ENCODE results near the gene SERPINF2. TPM values are rescaled to one million over a fixed set of nuclear protein-coding genes. Genes with fewer than 3 reads are reported as not detected.

The SERPINF2 gene
- total and polyA plus RNA-seq, 3 experiments from 2014 or later = 0.13 to 0.33 TPM; not detected in 1

- Histone ChIP-seq H3K27ac (ENCODE audit: low read depth, low read length) (peak overlapping the region; percentile 51), H3K27me3 (ENCODE audit: insufficient read depth, low read length, poor library complexity, severe bottlenecking) (peaks cover 2% of the 10 kb centered on the region), H3K9me3 (ENCODE audit: low read length) (no peaks in the 10 kb centered on the region), H3K4me3 (ENCODE audit: low read length) (no peak overlapping the region), H3K4me1 (ENCODE audit: insufficient read depth, low read length) (peaks cover 30% of the 10 kb centered on the region), H3K36me3 (ENCODE audit: insufficient read depth, low read length) (no peaks in the 10 kb centered on the region)
- peaks cover 28 to 44% (median 44%) of the 10 kb centered on the region in 3 donors for H3K4me1 Mint-ChIP-seq
- H3K36me3 Mint-ChIP-seq = peaks cover 0 to 18% (median 4%) of the 10 kb centered on the region in 3 donors
- no peak for DNase-seq
- H3K27ac Mint-ChIP-seq = peak overlapping the region in 4 of 8 donors; percentile 32 to 91 (median 78)
- peak overlapping the region in 5 of 7 donors; percentile 29 to 83 (median 40) for H3K4me3 Mint-ChIP-seq
- H3K27me3 Mint-ChIP-seq = peaks cover 4 to 10% of the 10 kb centered on the region in 2 donors
- no peaks in the 10 kb centered on the region for H3K9me3 Mint-ChIP-seq
- ChIA-PET POLR2A (no interaction called here), CTCF (interaction anchor here (1.2 to 2.3 kb wide), 3 partner anchors 8 to 152 kb away, joined by 3 to 5 read pairs (median 3); no protein-coding TSS in a partner anchor)
These were observed 29.4 kb upstream of the SERPINF2 start for GRCh38 chr17:1713160-1713877.

- no peaks in the 10 kb centered on the region for H3K9me3 Mint-ChIP-seq
- H3K27me3 Mint-ChIP-seq = peaks cover under 1 to 6% of the 10 kb centered on the region in 2 donors
- peak overlapping the region; percentile 26 to 84 (median 73) for H3K4me3 Mint-ChIP-seq
- Histone ChIP-seq H3K4me3 (ENCODE audit: low read length) (no peak overlapping the region), H3K27ac (ENCODE audit: low read depth, low read length) (peak overlapping the region; percentile 51), H3K9me3 (ENCODE audit: low read length) (no peaks in the 10 kb centered on the region), H3K27me3 (ENCODE audit: insufficient read depth, low read length, poor library complexity, severe bottlenecking) (peaks cover 1% of the 10 kb centered on the region), H3K36me3 (ENCODE audit: insufficient read depth, low read length) (no peaks in the 10 kb centered on the region), H3K4me1 (ENCODE audit: insufficient read depth, low read length) (peaks cover 30% of the 10 kb centered on the region)
- H3K36me3 Mint-ChIP-seq = peaks cover 0 to 18% (median 4%) of the 10 kb centered on the region in 3 donors
- H3K27ac Mint-ChIP-seq = peak overlapping the region in 5 of 8 donors; percentile 13 to 78 (median 63)
- POLR2A ChIA-PET = no interaction called here
- H3K4me1 Mint-ChIP-seq = peaks cover 28 to 45% (median 44%) of the 10 kb centered on the region in 3 donors
- no peak for DNase-seq
- CTCF ChIA-PET = interaction anchor here (1.2 to 2.3 kb wide), 3 partner anchors 7 to 151 kb away, joined by 3 to 5 read pairs (median 3); no protein-coding TSS in a partner anchor
These were observed 28.7 kb upstream of the SERPINF2 start for GRCh38 chr17:1713878-1714426.

- CTCF ChIA-PET = interaction anchor here (1.2 to 2.3 kb wide), 2 partner anchors 54 to 151 kb away, joined by 3 to 5 read pairs; no protein-coding TSS in a partner anchor
- peaks cover 28 to 44% (median 42%) of the 10 kb centered on the region in 3 donors for H3K4me1 Mint-ChIP-seq
These were observed 28.2 kb upstream of the SERPINF2 start for GRCh38 chr17:1714427-1714979.

GRCh38 chr17:1714980-1715802 is 27.5 kb upstream of the SERPINF2 start:
- ChIA-PET POLR2A (interaction anchor here (1.0 to 2.7 kb wide), 5 partner anchors 31 to 588 kb away, joined by 3 to 26 read pairs (median 5); partner anchors contain the start of genes PRPF8, RPA1, SMG6 and SMYD4), CTCF (interaction anchor here (1.2 to 2.4 kb wide), 4 partner anchors 14 to 68 kb away, joined by 3 to 11 read pairs (median 4); partner anchors contain the start of gene RILP)
- peak in 3 of 5 donors; percentile 32 to 65 (median 42) for DNase-seq
- H3K9me3 Mint-ChIP-seq = no peaks in the 10 kb centered on the region
- Histone ChIP-seq H3K9me3 (ENCODE audit: low read length) (no peaks in the 10 kb centered on the region), H3K4me3 (ENCODE audit: low read length) (peak overlapping the region; percentile 70), H3K4me1 (ENCODE audit: insufficient read depth, low read length) (peaks cover 30% of the 10 kb centered on the region), H3K36me3 (ENCODE audit: insufficient read depth, low read length) (no peaks in the 10 kb centered on the region), H3K27ac (ENCODE audit: low read depth, low read length) (peak overlapping the region; percentile 49), H3K27me3 (ENCODE audit: insufficient read depth, low read length, poor library complexity, severe bottlenecking) (no peaks in the 10 kb centered on the region)
- H3K4me1 Mint-ChIP-seq = peaks cover 28 to 44% (median 42%) of the 10 kb centered on the region in 3 donors
- peak overlapping the region; percentile 45 to 97 (median 67) for H3K4me3 Mint-ChIP-seq
- H3K27ac Mint-ChIP-seq = peak overlapping the region in 2 of 8 donors; percentile 40 to 46
- H3K36me3 Mint-ChIP-seq = peaks cover 0 to 18% (median 4%) of the 10 kb centered on the region in 3 donors
- peaks cover 0 to 6% of the 10 kb centered on the region in 2 donors for H3K27me3 Mint-ChIP-seq

More at GRCh38 chr17:1714427-1714979, 28.2 kb upstream of the SERPINF2 start:
- Mint-ChIP-seq H3K27ac (peak overlapping the region in 3 of 8 donors; percentile 33 to 78 (median 72)), H3K27me3 (peaks cover 0 to 6% of the 10 kb centered on the region in 2 donors), H3K36me3 (peaks cover 0 to 18% (median 4%) of the 10 kb centered on the region in 3 donors), H3K4me3 (peak overlapping the region; percentile 39 to 84 (median 73)), H3K9me3 (no peaks in the 10 kb centered on the region)
- peaks cover 30% of the 10 kb centered on the region for H3K4me1 ChIP-seq (ENCODE audit: insufficient read depth, low read length)
- DNase-seq = no peak
- H3K4me3 ChIP-seq (ENCODE audit: low read length) = no peak overlapping the region
- no peaks in the 10 kb centered on the region for H3K36me3 ChIP-seq (ENCODE audit: insufficient read depth, low read length)
- POLR2A ChIA-PET = no interaction called here
- H3K9me3 ChIP-seq (ENCODE audit: low read length) = no peaks in the 10 kb centered on the region
- peak overlapping the region; percentile 51 for H3K27ac ChIP-seq (ENCODE audit: low read depth, low read length)
- no peaks in the 10 kb centered on the region for H3K27me3 ChIP-seq (ENCODE audit: insufficient read depth, low read length, poor library complexity, severe bottlenecking)

GRCh38 chr17:1715803-1716075 is 26.9 kb upstream of the SERPINF2 start:
- H3K27ac ChIP-seq (ENCODE audit: low read depth, low read length) = peak overlapping the region; percentile 49
- H3K27me3 ChIP-seq (ENCODE audit: insufficient read depth, low read length, poor library complexity, severe bottlenecking) = no peaks in the 10 kb centered on the region
- H3K4me1 Mint-ChIP-seq = peaks cover 28 to 42% (median 40%) of the 10 kb centered on the region in 3 donors
- H3K4me3 ChIP-seq (ENCODE audit: low read length) = peak overlapping the region; percentile 70
- peaks cover 0 to 6% of the 10 kb centered on the region in 2 donors for H3K27me3 Mint-ChIP-seq
- H3K9me3 Mint-ChIP-seq = no peaks in the 10 kb centered on the region
- DNase-seq = no peak
- H3K9me3 ChIP-seq (ENCODE audit: low read length) = no peaks in the 10 kb centered on the region
- H3K36me3 Mint-ChIP-seq = peaks cover 0 to 18% (median 4%) of the 10 kb centered on the region in 3 donors
- ChIA-PET CTCF (interaction anchor here (1.2 to 2.4 kb wide), 4 partner anchors 13 to 68 kb away, joined by 3 to 11 read pairs (median 4); partner anchors contain the start of gene RILP), POLR2A (interaction anchor here (1.0 to 2.7 kb wide), 5 partner anchors 32 to 587 kb away, joined by 3 to 26 read pairs (median 5); partner anchors contain the start of genes PRPF8, RPA1, SMG6 and SMYD4)
- H3K4me1 ChIP-seq (ENCODE audit: insufficient read depth, low read length) = peaks cover 32% of the 10 kb centered on the region
- H3K36me3 ChIP-seq (ENCODE audit: insufficient read depth, low read length) = no peaks in the 10 kb centered on the region
- peak overlapping the region in 7 of 8 donors; percentile 50 to 96 (median 90) for H3K27ac Mint-ChIP-seq
- peak overlapping the region; percentile 88 to 97 (median 93) for H3K4me3 Mint-ChIP-seq

- Mint-ChIP-seq H3K27me3 (peaks cover 0 to under 1% of the 10 kb centered on the region in 2 donors), H3K4me3 (peak overlapping the region; percentile 88 to 97 (median 93)), H3K27ac (peak overlapping the region; percentile 89 to 100 (median 96)), H3K36me3 (peaks cover 0 to 18% (median 4%) of the 10 kb centered on the region in 3 donors), H3K4me1 (peaks cover 26 to 40% (median 37%) of the 10 kb centered on the region in 3 donors), H3K9me3 (no peaks in the 10 kb centered on the region)
- Histone ChIP-seq H3K36me3 (ENCODE audit: insufficient read depth, low read length) (no peaks in the 10 kb centered on the region), H3K27ac (ENCODE audit: low read depth, low read length) (peak overlapping the region; percentile 89), H3K9me3 (ENCODE audit: low read length) (no peaks in the 10 kb centered on the region), H3K4me3 (ENCODE audit: low read length) (peak overlapping the region; percentile 85), H3K27me3 (ENCODE audit: insufficient read depth, low read length, poor library complexity, severe bottlenecking) (no peaks in the 10 kb centered on the region), H3K4me1 (ENCODE audit: insufficient read depth, low read length) (peaks cover 31% of the 10 kb centered on the region)
- ChIA-PET CTCF (interaction anchor here (0.6 to 2.4 kb wide), 14 partner anchors 8 to 338 kb away, joined by 3 to 11 read pairs (median 4); partner anchors contain the start of genes HIC1, RILP and WDR81), POLR2A (interaction anchor here (0.7 to 2.7 kb wide), 12 partner anchors 32 to 587 kb away, joined by 3 to 26 read pairs (median 4); partner anchors contain the start of genes PRPF8, RILP, RPA1 and SMG6)
- peak; percentile 100 for DNase-seq
These were observed 26.4 kb upstream of the SERPINF2 start for GRCh38 chr17:1716076-1716911.
